Activated T-helper 1 cell treated with anti-CD3 and anti-CD28 coated beads, Interleukin-2, amount 50 U/mL, for 16 hours (primary cell): Measurements from ENCODE around the gene GPR12.
"Not testable (repeated sequence)": the region's sequence is repeated elsewhere in the genome, so short reads cannot be mapped to it uniquely, and the experiment has no call there.

ENCODE experiments used
- DNase-seq, 2 donors: peaks; one replicate each; pipeline ENCODE4 v3.0.0-alpha.2; 2020; ENCODE audit warnings: low read depth in 1 of 2, low spot score in 1 of 2

GPR12 gene

DNA sequence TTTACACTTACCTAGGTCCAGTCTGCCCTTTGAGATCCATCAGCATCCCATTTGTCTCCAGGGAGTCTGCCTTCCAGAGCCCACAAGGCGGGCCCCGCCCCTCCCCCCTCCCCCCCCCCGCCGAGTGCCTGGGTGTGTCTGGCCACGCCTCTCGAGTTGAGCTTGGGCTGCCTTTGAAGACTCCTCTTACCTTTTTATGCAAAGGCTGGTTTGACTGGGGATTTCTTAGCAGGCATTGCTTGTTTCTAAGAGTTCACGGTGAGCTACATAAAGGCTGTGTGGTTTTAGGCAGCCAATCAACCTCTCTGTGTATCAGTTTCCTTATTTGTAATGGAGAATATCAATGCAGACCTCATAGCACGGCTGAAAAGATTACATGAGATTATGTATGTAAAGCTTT lies 11.3 kb downstream of the GPR12 start:
- no peak for DNase-seq

DNA sequence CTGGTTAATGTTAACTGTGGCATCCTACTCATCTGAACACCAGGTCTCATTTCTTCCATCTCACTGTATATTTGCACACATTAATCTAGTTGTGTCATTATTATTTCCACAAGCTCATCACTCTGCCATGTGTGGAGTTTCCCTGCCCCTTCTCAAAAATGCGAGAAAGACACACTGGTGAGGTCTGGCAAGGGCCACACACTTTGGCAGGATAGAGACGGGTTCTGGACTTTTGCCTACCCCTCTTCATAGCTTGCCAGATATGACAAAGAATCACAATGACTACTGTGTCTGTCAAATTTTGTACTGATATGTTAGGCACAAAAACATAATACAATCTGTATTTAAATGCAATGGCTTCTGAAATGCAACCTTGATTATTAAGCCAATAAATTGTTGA lies 12.9 kb downstream of the GPR12 start:
- DNase-seq, result no peak

DNA sequence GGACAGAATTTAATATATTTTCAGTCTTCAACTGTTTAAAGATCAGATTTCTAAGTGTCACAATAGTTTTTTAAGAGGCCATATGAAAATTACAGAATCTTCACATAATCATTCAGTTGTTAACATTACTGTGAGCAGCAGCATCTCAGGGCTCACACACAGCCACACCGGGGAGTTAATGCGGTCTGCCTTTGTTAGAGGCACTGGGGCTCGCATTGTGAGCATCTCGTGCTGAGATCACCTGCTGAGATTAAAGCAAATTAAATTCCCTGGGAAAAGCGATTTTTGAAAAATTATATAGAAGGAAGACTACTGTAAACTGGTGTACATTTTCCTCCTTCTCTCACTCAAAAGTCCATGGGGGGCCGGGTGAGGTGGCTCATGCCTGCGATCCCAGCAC lies 16.6 kb downstream of the GPR12 start:
- no peak for DNase-seq

DNA sequence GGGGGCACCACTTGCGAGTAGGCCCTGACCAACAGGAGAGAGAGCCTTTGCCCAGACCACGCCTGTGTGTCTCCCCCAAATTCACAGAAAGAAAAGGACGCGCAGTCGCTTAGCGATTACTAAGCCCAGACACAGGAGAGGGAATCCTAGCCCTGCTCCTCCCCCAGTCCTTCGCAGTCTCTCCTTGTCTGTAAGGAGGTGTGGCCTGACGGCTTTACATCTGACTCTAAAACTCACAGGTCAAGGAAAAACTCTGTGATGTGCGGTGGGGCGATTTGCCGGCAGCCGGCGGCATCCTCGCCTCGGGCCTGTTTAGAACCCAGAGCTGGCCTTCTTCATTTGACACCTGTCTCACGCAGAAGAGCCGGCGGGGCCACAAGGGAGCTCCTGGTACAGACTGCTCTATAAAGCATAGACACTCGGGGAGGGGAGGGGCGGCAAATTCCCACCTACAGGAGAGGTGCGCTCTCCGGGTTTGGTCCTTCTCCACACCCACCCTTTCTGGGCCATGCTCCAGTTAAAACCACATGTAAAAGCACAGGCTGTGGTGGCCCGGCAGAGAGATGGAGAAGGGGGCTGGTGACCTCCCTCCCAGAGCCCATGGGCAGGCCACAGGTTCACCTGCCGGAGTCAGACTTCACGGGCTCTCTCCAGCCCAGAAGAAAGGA lies 17.8 kb downstream of the GPR12 start:
- DNase-seq, result no peak

DNA sequence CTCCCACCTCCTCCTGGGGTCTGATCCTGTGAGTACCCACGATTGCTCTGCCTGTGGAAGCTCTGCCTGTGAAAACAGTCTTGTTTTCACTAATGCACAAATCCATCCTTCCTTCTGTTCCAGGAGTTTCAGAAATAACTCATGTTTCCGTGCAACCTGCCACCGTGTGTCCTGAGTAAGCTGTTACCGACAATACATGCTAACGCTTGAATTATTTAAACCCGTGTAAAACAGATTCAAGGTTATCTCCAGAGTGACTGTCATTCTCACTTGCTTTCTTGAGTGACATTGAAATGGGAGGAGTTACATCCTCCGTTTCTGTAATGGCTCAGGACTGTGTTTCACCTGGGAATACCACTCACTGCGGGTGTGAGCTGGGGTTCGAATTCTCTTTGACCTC lies 24.9 kb downstream of the GPR12 start:
- no peak for DNase-seq

DNA sequence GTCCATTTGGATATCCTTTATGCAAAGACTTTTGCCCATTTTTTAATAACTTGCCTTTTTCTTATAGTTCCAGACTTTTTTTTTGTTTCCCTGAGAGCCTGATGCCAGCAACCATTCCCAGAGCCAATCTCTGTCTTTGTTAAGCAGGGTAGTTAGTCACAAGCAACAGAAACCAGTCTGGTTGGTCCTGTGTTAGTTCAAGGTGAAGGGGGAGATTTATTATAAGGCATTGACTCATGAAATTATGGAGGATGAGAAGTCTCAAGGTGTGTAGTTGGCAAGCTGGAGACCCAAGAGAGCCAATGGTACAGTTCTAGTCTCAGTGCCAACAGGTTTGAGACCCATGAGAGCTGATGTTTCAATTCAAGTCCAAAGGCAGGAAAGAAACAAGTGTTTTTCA lies 33.0 kb downstream of the GPR12 start:
- DNase-seq, result no peak

DNA sequence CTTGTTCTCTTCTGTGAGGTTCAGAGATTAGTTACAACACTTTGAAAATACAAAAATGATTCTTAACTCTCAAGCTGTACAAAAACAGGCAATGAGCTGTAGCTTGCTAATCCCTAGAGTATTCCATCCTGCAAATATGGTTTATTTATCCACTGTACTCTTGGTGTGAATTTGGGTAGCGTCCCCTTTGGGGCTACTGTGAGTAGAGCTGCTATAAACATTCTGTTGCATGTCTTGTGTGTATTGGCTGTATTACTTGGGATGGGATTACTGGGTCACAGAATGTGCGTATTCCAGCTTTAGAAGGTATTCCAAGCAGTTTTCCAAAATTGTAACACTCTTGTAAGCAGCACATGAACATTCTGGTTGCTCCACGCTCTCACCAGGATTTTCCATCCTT lies 33.5 kb downstream of the GPR12 start:
- no peak for DNase-seq

DNA sequence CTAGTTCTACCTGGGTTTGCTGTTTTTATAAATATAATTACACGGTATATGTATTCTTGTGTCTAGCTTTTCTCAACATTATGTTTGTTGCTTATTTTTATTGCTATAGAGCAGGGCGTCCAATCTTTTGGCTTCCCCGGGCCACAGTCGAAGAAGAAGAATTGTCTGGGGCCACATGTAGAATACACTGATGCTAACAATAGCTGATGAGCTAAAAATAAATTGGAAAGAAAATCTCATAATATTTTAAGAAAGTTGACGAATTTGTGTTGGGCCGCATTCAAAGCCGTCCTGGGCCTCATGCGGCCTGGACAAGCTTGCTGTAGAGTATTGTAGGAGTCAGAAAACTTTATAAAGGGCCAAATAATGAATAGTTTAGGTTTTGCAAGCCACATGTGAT lies 33.9 kb downstream of the GPR12 start:
- DNase-seq, result no peak

DNA sequence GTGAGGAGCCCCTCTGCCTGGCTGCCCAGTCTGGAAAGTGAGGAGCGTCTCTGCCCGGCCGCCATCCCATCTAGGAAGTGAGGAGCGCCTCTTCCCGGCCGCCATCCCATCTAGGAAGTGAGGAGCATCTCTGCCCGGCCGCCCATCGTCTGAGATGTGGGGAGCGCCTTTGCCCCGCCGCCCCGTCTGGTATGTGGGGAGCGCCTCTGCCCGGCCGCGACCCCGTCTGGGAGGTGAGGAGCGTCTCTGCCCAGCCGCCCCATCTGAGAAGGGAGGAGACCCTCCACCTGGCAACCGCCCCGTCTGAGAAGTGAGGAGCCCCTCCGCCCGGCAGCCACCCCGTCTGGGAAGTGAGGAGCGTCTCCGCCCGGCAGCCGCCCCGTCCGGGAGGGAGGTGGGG lies 37.0 kb downstream of the GPR12 start:
- DNase-seq, result not testable (repeated sequence)

DNA sequence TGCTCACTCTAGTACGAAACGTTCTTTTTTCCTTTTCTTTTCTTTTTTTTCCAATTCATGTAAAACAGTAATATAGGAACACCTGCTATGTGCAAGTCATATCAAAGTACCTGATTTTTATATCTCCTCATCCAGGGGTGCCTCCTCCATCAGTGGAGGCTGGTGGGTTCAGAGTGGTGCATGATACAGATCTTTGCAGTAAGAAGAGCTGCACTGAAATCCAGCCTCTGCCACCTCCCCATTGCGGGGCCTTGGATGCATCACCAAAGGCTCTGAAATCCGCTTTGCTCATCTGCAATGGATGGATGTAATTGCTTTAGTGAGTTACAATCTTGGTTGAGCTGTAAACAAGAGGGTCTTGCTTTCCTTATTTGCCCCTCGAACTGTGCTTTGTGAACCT lies 38.3 kb downstream of the GPR12 start:
- no peak for DNase-seq

DNA sequence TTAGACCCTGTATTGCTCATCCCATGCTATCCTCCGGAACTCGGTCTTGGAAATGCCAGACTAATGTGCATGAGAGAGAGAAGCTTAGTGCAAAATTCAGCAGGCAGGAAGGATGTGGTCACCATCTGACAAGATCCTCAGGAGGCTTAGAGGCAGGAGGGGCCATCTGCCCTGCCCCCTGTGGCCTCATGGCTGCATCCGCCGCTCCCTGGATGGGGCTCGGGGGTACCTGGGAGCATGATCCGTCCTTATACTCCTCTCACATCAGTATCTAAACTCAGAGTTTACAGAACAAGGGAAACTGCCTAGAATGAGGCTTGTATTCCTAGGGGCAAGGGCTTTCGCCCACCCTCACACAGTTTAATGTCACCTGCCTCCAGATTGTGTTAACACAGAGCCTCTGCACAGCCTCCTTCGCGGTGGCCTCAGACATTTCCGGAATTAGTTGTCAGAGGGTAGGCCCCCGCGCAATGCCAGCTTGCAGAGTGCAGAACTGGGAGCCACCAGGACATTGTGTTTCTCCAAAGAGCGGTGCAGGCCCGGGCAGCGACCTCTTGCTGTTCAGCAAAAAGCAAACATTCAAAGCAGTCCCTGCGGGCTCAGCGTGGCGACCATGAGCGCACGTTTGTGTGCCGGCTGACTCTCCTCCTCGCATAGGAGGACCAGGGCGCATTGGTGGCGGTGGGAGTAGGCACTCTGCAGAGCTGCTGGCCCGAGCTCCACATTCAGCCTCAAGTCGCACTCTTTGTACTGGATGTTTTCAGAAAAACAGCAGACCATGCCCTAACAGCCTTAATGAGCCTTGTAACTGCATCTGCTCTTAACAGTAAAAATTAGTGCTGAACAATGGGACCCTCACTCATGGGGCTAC lies 39.1 kb downstream of the GPR12 start:
- no peak for DNase-seq

DNA sequence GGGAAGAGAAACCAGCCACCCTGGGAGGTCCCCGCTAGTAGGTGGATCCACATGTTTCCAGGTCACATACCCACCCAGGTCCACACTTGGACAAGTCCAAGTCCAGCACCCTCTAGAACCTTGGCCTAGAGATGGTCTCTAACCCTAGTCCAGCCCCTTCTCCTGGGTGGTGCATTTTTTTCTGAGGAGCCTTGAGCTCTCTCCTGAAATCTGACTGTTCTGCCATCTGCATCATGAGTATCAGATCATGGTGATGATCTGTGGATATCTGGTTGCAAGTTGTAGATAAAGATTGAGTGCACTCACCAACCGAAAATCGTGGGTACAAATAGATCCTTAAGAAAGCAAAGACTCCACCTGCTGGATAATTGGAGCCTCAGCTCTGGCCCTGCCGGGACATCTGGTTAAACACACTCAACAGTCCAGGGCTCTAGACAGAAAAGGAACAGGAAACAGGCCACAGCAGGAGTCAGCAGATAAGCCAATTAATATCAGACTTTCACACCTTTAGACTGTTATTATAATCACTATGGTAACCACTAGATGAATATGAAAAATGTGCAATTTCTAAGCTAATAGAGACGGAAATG lies 41.1 kb downstream of the GPR12 start:
- DNase-seq, result no peak

DNA sequence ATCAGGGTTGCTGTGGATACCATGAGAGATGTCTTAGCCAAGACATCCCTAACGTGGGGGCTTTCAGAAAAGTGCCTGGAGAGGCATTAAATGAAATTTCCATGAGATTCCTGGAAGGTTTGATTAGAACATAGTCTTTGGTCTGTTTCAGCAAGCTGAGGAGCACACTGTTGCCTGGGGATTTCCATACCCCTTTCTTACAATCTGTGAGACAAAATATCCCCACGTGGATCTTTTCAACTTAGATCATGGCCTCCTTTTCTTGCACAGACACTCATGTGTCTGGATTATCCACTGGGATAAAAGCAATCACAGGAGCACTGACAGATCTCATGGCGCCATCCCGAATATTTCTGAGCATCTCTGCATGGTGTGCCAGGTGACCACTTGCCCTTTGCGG lies 41.7 kb downstream of the GPR12 start:
- DNase-seq, result no peak

DNA sequence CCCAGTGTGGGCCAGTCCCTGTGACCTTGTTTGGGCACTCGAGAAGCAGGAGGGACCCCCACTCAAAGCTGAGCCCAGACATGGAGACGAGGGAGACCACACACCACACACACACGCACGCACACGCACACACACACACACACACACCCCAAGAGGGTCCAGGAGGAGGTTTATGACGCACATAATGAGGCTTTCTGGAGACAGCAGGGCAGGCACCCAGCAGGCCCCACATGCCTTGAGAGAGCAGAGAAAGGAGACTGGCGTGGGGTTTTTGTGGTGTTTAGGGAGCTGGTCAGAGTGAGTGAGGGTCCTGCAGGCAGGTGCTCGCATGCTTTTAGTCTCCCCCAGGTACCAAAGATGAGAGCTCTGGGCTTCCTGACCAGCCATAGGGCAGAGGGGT lies 42.4 kb downstream of the GPR12 start:
- DNase-seq, result no peak

DNA sequence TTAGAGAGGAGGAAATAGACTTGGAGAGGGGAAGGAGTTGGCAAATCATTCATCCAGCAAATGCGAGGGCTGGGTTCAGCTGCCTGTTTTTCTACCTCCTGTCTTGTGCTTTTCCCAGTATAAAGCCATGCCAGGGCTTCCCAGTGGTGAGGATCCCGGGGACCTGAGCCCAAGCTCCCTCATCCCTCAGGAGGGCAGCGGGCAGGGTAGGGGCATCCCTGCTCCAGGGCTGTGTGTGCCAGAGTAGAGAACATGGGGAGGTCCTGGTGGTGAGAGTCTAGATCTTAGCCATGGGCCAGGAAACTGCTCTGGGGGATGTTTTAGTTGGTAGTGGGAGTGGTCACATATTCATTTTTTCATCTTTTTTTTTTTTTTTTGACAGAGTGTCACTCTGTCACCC lies 43.6 kb downstream of the GPR12 start:
- DNase-seq, result no peak

DNA sequence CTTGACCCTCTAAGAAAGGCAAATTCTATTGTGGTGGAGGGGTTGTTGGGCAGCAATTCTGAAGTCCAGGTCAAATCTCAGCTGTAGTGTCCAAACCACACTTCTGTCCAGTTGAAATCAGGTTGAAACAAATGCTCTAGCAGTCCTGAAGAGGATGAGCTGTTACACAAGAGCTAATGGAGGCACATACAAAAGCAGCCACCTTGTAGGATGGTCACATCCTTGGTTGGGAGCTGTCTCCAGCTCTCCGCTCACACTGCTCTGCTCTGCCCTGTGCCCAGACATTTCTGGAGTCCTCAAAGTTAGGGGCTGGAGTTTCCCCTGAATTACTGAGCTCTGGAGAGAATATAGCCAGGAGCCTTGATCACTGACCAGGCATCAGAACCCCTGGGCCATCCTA lies 47.2 kb downstream of the GPR12 start:
- no peak for DNase-seq

DNA sequence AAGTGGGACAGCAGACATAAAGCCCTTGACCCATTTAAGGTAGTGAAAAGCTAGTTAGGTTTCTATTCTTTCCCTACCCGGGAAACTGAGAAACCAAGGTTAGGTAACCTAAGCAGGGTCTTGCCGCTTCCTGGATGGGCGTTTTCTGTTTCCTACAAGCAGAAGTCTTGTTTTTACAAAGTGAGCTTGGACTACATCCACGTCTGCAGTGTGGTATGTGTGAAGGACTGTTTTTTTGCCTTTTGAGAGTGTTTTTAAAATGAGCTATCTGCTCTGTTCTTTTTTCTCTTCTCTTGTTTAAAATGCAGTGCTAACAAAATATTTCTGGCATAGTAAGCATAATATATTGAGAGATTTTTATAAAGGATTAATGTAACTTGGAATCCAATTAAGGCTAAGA lies 49.4 kb downstream of the GPR12 start:
- no peak for DNase-seq

DNA sequence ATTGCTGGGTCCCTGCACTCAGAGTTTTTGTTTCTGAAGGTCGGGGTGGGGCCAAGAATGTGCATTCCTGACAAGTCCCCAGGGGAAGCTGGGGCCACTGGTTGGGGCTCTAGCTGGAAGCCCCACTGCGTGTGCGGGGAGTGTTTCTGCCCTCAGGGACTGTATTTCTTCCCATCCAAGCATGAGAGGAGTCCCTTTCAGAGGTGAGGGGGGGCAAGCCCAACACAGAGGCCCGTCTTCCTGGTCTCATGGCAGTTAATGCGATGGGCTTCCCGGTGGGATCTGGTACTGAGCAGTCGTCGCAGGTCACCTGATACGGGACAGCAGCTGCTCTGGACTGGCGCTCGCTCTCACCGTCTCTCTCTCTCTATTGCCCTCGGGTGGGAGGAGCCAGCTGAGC lies 50.4 kb downstream of the GPR12 start:
- DNase-seq, result no peak

DNA sequence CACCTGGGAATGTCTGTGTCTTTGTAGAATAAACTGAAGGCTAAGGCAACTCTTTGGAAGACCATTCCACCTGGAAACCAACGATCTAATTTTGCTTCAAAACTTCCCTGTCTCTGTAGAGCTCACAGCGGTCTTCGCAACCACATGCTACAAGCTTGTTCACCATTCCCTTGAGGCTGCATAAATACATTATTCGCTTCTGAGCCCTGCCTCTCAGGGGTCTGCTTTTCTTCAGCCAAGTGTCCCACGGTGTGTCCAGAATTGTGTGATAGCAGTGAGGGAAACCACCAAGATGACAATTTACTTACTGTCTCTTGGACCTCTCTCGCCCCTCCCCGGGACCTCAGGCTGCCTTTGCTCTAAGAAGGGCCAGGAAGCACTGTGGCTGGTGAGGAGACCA lies 51.1 kb downstream of the GPR12 start:
- DNase-seq, result no peak

DNA sequence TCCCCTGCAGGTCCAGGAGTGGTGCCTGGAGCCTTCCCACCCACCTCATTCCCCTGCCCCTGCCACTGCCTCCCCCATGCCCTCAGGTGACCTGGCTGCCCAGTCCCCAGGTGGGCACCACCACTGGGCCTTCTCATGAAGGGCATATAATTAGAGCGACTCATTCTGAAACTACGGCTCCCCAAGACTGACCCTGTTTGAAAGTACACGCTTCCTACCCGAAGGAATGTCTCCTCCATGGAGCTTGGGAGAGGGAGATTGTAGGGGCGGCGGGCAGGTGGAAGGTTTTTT lies 52.6 kb downstream of the GPR12 start:
- DNase-seq, result no peak

DNA sequence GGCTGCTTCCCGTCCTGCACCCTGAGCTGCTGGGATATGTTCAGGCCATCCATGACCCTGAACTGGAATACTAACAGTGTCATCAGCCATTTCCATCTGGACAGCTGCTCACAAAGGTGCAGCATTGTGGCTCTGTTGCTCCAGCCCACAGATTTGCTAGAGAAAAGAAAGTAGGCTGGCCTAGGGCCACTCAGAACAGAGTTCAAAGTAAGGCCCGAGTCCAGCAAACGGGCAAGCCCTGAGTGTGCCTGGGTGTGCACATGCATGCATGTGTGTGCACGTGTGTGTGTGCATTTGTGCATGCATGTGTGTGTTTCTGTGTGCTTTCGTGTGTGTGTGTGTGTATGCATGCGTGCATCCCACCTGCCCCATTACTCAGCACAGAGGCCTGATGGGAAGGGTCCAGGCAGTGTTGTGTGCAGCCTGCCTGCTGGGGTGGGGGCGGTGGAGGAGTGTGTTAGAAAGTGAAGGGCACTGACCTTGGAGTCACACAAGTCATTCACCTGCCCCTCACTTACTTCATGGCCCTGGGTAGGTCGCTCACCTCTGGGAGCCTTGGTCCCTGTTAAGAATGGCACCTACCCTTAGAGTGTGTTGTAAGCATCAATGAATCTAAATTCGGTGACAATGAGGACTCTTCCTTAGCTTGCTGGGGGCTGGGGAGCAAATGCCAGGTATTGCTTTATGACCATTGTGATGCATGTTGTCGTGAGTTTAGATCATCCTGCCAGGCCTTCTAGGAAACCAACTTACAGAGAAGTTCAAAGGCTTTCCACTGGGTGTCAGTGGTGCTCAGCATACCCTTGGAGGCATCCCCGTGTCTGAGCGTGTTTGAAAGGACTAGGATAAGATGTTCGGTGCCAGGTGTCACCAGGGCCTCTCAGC lies 53.2 kb downstream of the GPR12 start:
- no peak for DNase-seq

DNA sequence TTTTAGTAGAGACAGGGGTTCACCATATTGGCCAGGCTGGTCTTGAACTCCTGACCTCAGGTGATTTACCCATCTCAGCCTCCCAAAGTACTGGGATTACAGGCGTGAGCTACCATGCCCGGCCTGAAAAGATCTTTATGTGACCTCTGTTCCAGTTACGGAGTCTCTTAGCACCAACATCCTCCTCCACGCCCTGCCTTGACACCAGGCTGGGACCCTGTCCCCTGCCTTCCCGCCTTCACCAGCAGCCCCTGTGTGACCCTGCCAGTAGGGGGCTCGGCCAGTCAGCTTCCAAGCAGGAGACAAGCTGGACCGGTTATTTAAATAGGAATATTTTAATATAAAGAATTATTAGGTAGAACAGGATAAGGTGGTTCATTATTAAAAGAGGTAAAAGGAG lies 54.2 kb downstream of the GPR12 start:
- DNase-seq, result no peak
